DMS 273 (cell line): ENCODE data around the gene MBD5.
"Not testable (repeated sequence)": the region's sequence is repeated elsewhere in the genome, so short reads cannot be mapped to it uniquely, and the experiment has no call there.

Experiments
- DNase-seq: peaks from one replicate; lab custom pipeline; 2025; ENCODE audit not compliant: unreplicated experiment; lab: John Stamatoyannopoulos, UW

MBD5 gene

GRCh38 chr2:148542614-148543013 lies 521.7 kb downstream of the MBD5 start:
- DNase-seq: no peak

GRCh38 chr2:148543088-148543540 lies 522.2 kb downstream of the MBD5 start:
- DNase-seq: not testable (repeated sequence)

- DNase-seq: no peak
These were observed 524.7 kb downstream of the MBD5 start for GRCh38 chr2:148545390-148546256.

- DNase-seq: no peak
These were observed 525.4 kb downstream of the MBD5 start for GRCh38 chr2:148546270-148546669.

- no peak for DNase-seq
These were observed 528.0 kb downstream of the MBD5 start for GRCh38 chr2:148548716-148549400.

GRCh38 chr2:148552675-148553331 lies 531.9 kb downstream of the MBD5 start:
- peak; percentile 44 for DNase-seq

GRCh38 chr2:148553332-148553887 lies 532.5 kb downstream of the MBD5 start:
- DNase-seq: no peak

GRCh38 chr2:148554459-148555247 lies 533.8 kb downstream of the MBD5 start:
- DNase-seq: no peak

- no peak for DNase-seq
These were observed 534.9 kb downstream of the MBD5 start for GRCh38 chr2:148555622-148556294.

- DNase-seq: peak; percentile 31
These were observed 537.0 kb downstream of the MBD5 start for GRCh38 chr2:148557844-148558436.

- peak; percentile 41 for DNase-seq
These were observed 539.6 kb downstream of the MBD5 start for GRCh38 chr2:148560496-148560895.

- DNase-seq: no peak
These were observed 540.5 kb downstream of the MBD5 start for GRCh38 chr2:148561389-148561788.

- peak; percentile 61 for DNase-seq
These were observed 544.5 kb downstream of the MBD5 start for GRCh38 chr2:148565272-148565894.
